Endometrial microvascular endothelial cells (primary cell): Measurements from ENCODE around the gene GGT7. TPM values are rescaled to one million over a fixed set of nuclear protein-coding genes. Genes with fewer than 3 reads are reported as not detected.

Experiments used
- in situ Hi-C: cut with HindIII; loops from 2 replicates; pipeline ENCODE4 v1.10.0; 2017; ENCODE audit warnings: low sequenced_read_pairs, low pct_unique_long_range_greater_than_20kb; ENCODE audit errors: inconsistent ontology term
- total RNA-seq: library from RNA; depleted of rRNA; stranded (reverse); fragments of >200 nt; gene quantifications from one replicate; pipeline ENCODE4 v1.2.3, GENCODE V29; 2015; ENCODE audit errors: inconsistent ontology term

Gene GGT7
- total RNA-seq, 1 donor from 2014 or later: 0.19 TPM

DNA sequence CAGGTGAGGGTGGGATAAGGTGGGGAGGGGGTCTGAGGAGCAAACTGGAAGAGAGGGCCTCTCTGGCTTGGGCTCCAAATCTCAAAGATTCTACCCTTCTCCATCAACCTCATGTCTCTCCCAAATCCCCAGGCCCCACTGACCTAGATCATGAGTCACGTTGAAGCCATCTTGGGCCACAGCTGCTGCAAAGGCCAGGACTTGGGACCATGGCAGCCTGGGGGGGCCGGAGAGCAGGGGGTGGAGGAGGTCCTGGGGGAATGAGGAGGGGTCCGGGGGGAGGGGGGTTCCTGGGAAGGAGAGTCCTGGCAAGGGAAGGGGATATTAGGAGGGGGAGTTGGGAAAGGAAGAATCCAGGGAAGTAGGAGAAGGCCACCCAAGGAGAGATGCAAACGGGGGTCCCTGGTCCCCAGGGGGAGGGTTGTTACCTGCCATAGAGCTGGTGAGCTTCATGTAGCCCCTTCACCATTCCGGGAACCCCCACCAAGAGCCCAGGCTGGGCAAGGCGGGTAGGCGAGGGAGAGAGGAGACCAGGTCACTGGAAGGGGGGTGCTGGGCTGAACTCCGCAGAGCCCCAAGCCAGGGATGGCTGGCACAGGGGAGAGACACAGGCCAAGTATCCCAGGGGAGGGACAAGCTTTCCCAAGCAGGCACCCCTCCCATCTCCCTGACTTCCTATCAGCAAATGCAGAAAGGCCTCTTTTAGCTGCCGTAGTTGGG, 12.7 kb downstream of the GGT7 start:
- in situ Hi-C loops: no loop called here

DNA sequence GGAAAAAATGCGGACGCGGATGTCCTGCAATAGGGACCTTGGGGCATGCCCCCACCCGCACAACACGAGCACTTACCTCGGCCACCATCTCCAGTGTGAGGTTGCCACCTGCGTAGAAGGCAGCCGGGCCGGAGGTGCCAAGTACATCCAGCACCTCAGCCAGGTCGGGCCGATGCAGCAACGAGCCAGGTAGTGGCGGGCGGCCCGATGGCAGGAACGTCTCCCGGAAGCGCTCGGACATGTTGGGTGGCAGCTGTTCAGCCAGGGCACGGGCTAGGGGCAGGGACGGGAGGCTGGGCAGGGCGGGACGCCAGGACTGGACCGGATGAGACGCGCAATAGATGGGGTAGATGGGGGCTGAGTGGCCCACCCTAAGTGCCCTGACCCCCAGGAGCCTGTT, 13.3 kb downstream of the GGT7 start:
- in situ Hi-C loops: no loop called here

DNA sequence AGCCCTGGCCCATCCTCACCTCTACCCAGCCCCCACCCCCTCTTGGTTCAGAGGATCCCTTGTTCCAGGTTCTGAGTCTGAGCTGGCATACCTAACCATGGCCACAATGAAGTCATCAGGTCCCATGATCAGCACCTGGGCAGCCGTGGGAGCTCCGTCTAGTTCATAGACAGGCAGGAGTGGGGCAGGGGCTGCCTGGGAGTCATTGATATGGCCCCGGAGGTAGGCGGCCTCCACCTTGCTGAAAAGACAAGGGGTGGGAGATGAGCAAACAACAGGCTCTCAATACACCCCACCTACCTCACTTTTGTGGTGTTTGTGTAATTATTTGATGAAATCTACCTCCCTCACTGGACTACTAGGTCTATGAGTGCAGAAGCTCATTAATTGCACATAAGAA, 20.4 kb downstream of the GGT7 start:
- in situ Hi-C loops: no loop called here

DNA sequence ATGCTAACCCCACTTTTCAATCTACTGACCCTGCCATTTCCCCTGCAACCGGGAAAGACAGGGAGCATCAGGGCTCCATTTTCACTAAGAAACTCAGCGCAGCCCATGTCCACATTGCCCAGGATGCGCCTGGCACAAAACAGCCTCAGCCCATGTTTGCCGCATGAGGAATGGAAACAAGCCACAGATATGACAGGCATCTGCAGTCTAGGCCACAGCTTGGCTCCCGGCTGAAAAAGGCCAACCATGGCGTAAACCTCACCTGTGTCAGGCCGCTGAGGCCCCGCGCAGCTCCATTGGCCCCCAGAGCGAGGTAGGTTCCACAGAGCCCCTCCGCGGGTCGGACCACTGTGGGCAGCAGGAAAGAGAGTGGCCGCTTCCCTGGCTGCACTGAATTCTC, 21.7 kb downstream of the GGT7 start:
- in situ Hi-C loops: no loop called here

DNA sequence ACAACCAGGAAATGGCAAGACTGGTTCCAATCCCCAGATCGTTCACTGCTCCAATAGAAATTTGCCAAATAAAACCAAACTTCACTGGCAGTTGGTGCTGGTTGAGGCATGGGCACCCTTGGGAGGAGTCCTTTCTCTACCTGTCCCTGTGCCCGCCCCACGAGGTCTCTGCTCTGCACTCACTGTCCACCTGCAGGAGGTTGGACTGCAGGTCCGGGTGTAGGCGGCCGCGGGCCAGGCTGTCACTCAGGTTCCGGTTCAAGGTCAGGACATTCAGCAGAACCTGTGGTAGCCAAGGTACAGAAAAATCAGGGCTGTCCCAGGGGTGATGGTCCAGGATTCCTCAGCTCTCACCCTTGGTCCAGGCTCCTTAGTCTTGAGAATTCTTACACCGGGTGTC, 22.9 kb downstream of the GGT7 start:
- in situ Hi-C loops: no loop called here

DNA sequence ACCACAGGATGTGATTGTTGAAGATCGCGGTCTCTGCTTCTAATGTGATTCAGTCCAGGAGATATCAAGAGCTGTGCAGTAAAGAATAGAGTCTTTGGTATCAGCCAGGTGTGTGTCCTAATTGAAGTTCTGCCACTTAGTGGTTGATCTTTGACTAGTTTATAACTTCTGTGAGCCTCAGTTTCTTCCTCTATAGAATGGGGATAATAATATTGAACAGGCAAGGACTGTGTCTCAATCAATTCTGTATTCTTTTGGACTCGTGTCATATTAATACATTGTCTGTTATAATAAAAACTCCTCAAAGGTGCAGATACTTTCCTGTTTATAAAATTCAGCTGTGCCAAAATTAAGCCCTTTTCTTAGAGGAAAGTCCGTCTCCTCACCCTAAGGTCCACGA, 24.1 kb downstream of the GGT7 start:
- in situ Hi-C loops: no loop called here

DNA sequence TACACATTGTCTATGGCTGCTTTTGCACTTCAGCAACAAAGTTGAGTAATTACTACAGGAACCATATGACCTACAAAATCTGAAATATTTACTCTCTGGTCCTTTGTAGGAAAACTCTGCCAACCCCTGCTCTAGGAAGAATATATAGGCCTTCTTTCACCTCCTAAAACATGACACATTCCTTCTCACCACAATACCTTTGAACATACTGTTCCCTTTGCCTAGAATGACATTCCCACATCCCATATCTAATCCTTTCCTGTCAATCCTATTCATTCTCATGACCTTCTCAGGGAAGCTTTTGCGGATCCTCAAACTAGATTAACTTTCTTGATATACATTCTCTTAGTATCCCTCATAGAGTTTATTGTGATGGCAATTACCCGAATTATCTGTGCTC, 29.2 kb downstream of the GGT7 start:
- in situ Hi-C loops: no loop called here

DNA sequence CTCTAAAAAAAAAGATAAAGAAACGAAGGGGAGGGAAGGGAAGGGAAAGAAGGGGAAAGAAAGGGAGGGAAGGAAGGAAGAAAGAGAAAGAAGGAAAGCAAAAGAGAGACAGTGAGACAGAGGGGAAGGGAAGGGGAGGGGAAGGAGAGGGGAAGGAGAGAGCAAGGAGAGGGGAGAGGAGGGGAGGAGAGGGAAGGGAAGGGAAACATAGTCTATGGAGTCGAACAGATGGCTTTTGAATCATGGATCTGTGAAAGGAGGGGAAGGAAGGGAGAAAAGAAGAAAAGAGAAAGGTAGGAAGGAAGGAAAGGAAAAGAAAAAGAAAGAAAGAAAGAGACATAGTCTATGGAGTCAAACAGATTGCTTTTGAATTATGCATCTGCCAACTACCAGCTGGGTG, 30.5 kb downstream of the GGT7 start:
- in situ Hi-C loops: no loop called here

DNA sequence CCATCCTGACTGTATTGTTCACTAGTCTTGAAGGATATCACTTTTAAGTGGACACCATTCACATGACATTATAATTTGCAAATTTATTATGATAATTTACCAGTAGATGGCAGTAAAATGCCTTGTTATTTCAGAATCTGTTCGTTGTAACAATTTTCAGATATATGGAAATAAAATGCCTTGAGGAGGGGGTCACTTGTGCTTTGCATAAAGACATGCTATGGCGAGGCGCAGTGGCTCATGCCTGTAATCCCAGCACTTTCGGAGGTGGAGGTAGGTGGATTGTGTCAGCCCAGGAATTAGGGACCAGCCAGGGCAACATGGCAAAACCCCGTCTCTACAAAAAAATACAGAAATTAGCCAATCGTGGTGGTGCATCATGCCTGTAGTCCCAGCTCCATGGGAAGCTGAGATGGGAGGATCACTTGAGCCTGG, 38.2 kb downstream of the GGT7 start:
- in situ Hi-C loops: no loop called here

DNA sequence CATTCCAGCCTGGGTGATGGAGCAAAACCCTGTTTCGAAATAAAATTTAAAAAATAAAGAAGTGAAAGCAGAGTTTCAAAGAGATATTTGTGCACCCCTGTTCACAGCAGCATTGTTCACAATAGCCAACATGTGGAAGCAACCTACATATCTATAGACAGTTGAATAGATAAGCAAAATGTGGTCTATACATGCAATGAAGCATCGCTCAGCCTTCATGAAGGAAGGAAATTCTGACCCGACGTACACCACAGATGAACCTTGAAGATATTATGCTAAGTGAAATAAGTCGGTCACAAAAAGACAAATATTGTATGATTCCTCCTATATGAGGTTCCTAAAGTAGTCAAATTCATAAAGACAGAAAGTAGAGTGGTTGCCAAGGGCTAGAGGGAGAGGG, 40.7 kb downstream of the GGT7 start:
- in situ Hi-C loops: no loop called here

DNA sequence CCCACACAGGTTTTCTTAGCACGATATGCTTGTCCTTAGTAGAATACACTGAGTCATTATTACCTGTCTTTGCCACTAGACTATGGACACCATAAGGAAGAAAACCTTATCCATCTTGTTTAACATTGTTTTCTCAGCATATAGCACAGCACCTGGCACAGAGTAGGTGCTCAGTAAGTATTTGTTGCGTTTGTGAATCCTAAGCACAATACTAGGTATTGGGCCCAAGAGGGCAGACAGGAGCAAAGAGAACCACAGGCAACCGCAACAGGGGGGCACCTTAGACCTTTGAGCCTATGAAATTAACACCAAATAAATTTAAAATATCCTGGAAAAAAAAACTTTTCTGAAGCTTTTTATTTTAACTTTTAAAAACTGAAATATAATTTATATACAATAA, 43.5 kb downstream of the GGT7 start:
- in situ Hi-C loops: no loop called here

DNA sequence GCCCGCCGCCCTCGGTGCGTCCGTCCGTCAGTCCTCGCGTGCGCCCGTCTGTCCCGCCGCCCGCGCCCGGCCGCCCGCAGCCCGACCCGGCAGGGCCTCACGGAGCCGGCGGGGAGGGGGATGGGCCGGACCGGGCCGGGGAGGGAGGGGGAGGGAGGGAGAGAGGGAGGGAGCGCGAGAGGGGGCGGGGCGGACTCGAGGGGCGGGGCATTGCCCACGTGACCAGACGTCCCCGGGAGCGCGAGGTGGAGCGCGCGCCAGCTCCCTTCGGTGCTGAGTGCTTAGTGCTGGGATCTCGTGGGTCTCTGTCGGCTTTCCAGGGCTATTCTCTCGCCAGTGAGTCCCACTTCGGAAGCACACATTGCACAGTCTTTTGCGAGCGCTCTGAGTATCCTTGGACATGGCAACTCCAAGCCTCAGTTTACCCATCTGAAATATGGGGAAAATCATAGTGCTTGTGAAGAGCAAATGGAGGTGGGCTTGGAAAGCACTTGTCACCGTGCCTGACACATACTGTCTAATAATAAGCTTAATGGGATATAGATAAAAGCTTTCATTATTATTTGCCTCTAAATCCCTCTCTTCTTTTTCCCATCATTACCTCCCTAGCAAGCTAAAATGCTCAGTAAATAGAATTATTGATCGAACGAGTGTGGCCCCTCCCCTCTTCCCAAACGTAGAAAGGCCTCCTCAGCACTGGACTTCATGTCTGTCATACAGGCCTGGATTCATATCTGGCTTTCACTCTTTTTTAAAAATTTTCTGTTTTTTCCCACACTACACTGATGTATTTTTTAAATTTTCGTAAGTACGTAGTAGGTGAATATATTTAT, 46.9 kb downstream of the GGT7 start, which contains the start of gene NCOA6:
NCOA6 (minus strand) TSS at position 122 of the 833 bp plus-strand sequence. CDS start 43,296 bp downstream, outside the sequence.
- in situ Hi-C loops: no loop called here

DNA sequence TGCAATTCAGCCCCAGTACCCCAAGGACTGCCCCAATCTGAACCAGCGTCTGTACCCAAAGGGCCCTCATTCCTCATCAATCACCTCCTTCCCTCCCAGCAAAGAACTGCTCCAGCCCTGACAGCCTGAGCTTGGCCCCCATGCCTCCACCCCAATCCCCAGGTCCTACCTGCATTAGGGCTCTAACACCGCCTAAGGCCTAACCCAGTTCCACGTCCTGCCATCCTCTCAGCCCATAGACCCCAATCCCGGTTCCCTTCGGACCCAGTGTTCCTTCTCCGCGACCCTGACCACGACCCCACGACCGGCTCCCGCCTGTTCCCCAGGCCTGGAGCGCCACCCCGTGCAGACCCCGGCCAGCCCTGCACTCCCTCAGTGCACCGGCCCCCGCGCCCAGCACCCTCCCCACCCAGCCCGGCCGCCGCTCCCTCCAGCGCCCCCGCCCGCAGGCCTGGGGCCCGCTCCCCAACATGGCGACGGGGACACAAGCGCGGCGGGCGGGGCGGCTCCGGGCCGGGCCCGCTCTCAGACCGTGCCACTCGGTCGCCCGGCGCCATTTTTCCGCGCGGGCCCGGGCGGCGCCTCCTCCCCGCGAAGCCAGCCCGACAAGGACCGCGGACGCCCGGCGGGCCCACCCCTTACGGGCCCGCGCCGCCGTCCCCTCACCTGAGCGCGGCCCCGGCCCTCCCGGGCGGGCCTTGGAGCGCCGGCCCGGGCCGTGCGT, 47.7 kb downstream of the GGT7 start:
- in situ Hi-C loops: no loop called here

DNA sequence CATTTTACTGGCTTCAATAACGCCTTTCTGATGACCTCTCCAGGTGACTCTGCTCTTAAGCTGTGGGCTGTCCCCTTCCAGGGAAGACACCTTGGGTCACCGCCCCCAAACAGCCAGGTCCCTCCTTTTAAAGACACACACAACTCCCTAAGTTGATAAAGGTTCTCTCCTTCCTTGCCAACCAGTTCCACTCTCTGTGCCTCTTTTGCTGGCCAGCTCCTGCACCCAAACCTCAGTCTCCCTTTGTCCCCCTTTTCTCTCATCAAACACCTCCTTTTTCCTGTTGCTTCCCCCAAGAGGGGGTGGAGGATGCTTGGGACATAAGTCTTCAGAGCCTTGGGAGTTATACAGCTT, 48.2 kb downstream of the GGT7 start:
- in situ Hi-C loops: no loop called here

DNA sequence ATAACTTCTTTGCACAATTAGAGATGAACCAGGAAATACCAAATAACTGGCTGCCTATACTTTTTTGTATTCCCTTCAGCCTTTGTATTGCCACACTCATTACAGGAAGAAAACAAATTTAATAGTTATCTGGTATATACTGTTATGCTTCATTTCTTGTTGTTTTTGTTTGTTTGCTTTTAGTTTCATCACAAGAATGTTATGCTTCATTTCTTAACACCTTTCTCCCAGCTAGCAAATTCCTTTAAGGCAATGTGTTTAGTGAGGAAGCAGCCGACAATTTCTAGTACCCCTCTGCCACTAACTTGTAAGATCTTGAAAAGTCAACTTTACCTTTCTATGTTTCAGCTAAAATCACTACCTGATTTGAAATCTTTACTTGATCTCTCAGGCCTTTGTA, 48.6 kb downstream of the GGT7 start:
- in situ Hi-C loops: no loop called here

DNA sequence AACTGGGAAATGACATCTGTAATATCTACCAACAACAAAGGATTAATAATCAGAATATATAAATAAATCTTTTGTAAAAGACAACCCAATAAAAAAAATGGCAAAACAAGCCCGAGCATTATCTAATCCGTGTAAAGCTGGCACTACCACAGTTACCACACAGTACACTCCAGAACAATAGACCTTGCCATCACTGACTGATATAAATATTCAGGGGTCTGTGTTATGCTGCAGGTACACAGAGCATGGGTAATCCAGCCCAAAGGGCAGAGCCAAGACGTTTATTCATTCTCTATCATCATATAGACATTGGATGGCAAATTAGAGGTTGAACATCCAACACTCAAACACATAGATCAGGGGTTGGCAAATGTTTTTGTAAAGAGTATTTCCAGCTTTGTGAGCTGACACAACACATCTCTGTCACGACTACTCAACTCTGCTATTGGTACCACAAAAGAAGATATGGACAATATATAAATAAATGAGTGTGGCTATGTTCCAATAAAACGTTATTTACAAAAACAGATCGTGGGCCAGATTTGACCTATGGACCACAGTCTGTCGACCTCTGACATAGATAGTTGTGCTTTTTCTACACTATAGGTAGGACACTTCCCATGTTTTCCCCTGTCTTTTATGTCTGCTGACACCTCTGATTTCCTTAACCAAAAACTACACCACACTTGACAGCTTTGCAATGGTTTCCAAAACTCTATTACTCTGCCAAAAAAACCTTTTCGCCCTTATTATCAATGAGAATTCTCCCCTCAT, 51.7 kb downstream of the GGT7 start:
- in situ Hi-C loops: no loop called here

DNA sequence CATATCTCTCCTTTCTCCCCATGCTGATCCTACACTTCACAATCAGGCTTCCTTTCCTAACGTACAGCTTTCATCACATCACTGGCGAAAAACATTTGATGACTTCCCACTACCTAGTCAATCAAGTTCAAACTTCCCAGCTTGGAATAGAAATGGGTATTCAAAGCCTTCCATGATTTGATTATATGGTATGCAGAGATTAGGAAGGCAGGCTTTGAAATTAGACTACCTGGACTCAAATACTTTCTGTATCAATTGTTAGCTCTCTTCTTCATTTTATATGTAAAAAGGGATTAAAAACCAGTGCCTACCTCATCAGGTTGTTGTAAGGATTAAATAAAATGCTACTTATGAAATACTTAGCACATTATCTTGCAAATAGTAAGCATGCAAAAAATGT, 54.9 kb downstream of the GGT7 start:
- in situ Hi-C loops: no loop called here

DNA sequence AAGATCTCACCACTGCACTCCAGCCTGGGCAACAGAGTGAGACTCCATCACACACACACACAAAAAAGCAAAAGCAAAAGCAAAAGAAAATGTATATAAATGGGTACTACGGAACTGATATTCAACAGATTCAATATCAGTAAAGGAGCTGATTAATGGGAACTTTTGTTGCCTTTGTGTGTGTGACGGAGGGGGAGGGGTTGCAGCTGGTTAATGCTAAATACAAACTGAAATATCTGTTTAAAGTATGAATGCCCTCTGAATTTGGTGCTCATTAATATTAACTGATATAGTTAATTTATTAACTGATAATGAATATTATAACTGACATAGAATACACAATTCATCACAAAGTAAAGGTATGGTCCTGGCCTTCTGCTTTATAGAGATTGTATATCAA, 55.6 kb downstream of the GGT7 start:
- in situ Hi-C loops: no loop called here

DNA sequence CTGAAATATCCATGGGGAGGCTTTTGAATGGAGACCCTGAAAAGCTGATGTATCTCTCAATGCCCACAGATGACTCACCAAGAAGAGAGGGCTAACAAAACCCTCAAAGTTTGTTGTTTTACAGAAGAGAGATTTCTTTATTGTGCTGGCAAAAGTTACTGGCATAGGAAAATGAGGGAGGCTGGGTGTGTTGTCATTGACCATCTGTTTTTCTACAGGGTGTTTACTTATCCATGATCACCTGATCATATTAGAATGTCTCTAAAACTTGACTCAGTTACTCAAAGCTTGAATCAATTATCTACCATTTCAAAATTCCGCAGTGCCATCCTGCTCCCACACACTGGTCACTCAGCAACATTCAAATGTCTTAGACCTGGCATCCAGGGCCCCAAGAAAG, 57.0 kb downstream of the GGT7 start:
- in situ Hi-C loops: no loop called here
